Measurements from ENCODE around the gene ADAMTS2. TPM values are rescaled to one million over a fixed set of nuclear protein-coding genes. Genes with fewer than 3 reads are reported as not detected.

Gene ADAMTS2
- total RNA-seq, 1 donor from 2014 or later: 0.29 TPM

DNA sequence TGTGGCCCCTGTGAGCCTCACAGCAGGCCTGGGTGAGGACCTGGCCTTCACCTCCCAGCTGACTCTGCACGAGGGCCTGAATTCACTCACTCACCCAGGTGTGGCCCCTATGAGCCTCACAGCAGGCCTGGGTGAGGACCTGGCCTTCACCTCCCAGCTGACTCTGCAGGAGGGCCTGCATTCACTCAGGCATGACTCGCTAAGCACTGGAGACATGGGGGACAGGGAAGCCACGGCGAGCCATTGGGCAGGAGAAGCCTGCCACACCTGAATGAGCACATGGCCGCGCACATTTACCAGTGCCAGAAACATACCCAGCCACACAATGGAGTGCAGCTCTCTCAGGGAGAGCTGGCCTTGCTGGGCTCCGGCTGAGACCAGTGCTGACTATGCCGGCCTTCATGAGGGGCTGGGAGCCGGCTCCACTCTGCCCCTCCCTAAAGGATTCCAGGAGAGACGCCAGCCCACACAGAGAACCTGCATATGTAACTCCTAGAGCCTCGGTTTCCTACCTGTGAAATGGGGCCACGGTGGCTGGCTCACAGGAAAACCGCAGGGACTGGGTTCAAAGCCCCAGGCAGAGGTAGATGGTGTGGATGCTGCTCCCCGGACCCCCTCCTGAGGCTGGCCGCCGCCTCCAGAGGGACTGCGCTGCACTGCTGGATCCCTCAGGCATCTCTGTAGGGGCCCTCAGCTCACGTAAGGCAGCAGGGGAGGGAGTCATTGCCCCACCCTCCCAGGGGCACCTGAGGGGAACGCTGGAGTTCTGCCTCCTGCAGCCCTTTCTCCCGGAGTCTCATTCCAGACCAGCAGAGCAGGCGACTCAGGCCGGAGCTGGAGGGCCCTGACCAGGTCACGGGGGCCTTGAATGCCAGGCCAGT lies 7.2 kb downstream of the ADAMTS2 start:
- TF ChIP-seq, protein P1, sequence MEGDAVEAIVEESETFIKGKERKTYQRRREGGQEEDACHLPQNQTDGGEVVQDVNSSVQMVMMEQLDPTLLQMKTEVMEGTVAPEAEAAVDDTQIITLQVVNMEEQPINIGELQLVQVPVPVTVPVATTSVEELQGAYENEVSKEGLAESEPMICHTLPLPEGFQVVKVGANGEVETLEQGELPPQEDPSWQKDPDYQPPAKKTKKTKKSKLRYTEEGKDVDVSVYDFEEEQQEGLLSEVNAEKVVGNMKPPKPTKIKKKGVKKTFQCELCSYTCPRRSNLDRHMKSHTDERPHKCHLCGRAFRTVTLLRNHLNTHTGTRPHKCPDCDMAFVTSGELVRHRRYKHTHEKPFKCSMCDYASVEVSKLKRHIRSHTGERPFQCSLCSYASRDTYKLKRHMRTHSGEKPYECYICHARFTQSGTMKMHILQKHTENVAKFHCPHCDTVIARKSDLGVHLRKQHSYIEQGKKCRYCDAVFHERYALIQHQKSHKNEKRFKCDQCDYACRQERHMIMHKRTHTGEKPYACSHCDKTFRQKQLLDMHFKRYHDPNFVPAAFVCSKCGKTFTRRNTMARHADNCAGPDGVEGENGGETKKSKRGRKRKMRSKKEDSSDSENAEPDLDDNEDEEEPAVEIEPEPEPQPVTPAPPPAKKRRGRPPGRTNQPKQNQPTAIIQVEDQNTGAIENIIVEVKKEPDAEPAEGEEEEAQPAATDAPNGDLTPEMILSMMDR (conservative IDR thresholded peaks at IDR 0.05; ENCODE audit: low read depth, low read length): no peak
- no peak for DNase-seq (ENCODE audit: low read depth)
- no peak overlapping the region for H3K4me3 ChIP-seq (ENCODE audit: low read depth, low read length)

DNA sequence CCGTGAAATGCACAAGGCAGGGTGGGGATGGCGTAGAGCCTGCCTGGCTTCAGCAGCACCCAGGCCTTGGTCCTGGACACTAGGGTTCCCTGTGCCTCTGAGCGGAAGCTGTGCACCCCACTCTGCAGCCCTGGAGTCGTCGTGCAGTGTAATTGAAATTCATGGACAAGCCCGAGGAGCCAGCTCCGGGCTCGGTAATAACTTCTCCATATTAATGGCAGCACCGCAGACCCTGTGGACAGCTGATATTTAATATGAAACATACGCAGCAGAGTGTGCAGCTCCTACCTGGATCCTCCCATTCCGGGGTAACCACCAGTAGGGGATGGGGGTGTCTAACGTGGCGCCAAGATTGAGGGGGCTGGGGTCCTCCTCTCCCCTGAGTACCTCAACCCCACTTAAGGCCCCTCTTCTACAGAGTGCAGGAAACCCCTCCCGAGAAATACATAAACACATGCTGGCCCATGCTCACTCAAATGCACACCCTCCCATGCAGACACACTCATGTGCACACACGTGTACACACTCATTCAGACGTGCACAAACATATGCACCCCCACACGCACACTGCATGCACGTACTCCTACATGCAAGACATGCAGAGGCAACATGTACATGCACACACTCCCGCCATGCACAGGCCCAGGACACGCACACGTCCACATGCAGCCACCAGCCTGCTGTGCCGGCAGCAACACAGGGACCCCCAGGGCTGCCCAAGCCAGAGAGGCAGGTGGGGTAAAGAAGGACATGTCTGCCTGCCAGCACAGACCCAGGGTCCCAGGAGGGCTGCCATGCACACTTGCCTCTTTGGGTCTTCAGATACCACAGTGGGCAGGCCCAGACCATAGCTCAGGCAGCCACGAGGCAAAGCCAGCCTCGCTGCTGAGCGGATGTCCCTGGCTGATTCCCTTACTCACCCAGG lies 8.1 kb downstream of the ADAMTS2 start:
- no peak for DNase-seq (ENCODE audit: low read depth)
- TF ChIP-seq, protein P1 (conservative IDR thresholded peaks at IDR 0.05; ENCODE audit: low read depth, low read length): no peak
- H3K4me3 ChIP-seq (ENCODE audit: low read depth, low read length): no peak overlapping the region

DNA sequence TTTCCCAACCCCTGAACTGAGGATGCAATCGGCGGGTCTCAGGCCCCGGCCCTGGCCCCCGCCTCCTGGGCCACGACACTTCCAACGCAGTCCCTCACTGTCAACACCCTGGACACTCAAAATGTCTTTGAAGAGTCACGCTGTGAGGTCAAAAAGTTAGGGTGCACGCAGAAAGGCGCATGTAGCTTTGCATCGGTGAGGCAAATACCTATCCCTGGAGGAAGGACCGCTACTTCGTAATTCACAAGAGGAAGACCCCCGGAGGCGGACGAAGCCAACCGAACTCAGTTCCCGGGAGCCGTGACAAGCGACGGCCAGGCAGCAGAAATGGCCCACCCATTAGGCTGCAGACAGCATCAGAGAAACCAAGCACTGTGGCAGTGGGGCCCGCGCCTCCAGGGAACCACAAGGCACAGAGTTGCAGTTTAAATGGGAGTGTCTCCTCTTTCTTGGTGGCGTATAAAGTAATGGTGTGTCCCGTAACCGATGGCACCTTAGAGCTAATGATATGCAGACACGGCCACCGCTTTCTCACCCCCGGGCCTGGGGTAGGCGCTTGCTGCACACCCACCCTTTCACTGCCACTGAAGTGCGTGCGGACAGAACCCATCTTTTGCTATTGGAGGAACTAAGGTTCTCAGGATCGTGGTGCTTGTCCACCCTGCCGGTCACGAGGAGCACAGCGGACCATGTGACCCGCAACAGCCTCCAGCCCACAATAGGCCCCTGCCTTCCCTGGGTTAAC lies 9.0 kb downstream of the ADAMTS2 start:
- TF ChIP-seq, protein P1 (conservative IDR thresholded peaks at IDR 0.05; ENCODE audit: low read depth, low read length): no peak
- no peak overlapping the region for H3K4me3 ChIP-seq (ENCODE audit: low read depth, low read length)

DNA sequence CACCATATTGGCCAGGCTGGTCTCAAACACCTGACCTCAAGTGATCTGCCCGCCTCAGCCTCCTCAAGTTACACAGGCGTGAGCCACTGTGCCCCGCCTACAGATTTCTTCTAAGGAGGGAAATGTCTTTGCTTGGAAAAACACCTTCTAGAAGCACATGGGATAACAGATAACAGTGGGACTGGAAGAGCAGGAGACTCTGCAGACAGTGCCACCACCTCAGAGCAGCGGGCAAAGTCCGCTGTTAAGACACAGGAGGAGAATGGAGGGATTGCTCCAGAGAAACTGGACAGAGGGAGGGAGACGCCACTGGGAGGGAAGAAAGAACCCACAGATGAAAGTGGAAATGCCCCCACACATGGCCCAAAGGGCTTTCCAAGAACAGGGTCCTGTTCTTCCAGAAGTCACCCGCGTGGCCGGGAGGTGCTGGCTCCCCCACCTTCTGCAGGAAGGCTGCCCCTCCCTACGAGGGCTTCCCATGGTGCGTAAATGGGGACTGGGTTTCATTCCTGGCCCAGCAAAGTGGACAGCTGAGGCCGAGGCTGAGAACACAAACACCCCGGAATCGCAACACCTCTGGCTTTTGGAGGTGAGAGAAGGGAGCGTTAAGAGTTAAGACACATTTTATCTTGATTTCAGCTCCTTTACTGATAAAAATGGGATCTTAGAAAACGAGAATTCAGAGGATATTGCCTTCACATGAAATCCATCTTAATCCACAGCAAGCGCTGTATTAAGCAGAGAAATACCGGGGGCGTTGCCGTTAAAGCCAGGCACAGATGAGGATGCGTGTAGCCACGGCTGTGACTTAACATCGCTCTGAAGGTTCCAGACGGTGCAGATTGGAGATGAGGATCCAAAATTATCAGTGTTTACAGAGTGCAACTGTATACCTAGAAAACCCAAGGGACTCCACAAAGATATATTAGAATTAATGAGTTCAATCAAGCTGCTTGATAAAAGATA lies 11.2 kb downstream of the ADAMTS2 start:
- H3K4me3 ChIP-seq (ENCODE audit: low read depth, low read length): no peak overlapping the region
- DNase-seq (ENCODE audit: low read depth): no peak
- TF ChIP-seq, protein P1 (conservative IDR thresholded peaks at IDR 0.05; ENCODE audit: low read depth, low read length): no peak

More for the DNA sequence above, 9.0 kb downstream of the ADAMTS2 start:
- no peak for DNase-seq (ENCODE audit: low read depth)

DNA sequence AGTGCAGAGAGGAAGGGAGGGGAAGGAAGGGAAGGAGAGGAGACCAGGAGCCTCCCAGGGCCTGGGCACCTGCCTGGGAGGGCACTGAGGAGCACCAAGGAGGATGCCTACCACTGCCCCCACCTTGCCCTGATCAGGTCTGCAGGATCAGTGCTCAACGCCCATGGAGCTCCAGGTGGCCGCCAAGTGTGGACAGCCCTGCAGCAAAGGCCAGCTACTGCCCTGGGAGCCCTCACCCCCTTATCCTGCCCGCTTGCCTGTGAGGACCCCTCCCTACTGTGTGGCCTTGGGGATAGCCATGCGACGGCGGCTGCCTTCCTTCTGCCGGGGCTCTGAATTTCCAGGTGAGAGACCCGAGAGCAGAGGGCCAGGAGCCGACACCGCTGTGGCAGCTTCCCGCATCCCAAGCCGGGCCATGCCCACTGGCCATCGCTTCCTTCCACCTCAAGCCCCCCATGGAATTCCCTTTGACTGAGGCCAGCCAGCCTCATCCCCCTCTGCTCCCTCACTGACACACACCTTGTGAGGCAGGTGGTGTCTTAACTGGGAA lies 12.4 kb downstream of the ADAMTS2 start:
- DNase-seq (ENCODE audit: low read depth): no peak
- no peak overlapping the region for H3K4me3 ChIP-seq (ENCODE audit: low read depth, low read length)
- TF ChIP-seq, protein P1 (conservative IDR thresholded peaks at IDR 0.05; ENCODE audit: low read depth, low read length): no peak

All from epithelial cell of proximal tubule (primary cell).